Stimulated activated CD8-positive, alpha-beta memory T cell treated with anti-CD3 and anti-CD28 coated beads, Interleukin-7, amount 100 ng/mL, for 24 hours (primary cell): ENCODE measurements around the gene PIP.
"Not testable (repeated sequence)": the region's sequence is repeated elsewhere in the genome, so short reads cannot be mapped to it uniquely, and the experiment has no call there.

Experiments
- DNase-seq: peaks from one replicate; pipeline ENCODE4 v3.0.0-alpha.2; 2020; ENCODE audit warnings: low read depth

The PIP gene, protein sequence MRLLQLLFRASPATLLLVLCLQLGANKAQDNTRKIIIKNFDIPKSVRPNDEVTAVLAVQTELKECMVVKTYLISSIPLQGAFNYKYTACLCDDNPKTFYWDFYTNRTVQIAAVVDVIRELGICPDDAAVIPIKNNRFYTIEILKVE

DNA sequence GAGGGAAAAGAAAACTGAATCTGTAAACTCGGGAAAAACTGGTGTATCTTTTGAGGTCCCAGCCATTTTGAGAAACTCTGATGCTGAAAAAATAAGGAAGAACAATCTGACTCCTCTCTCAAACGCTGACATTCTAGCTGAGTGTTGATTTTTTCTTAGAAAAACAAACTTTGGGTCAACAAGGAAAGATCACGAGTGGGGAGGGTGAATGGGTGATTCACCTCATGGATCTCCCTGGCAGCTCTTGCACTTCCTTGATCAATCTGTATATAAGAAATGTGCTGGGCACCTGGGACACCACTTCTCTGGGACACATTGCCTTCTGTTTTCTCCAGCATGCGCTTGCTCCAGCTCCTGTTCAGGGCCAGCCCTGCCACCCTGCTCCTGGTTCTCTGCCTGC, at the start of gene PIP:
TSS of gene PIP (plus strand) at position 297 of the 400 bp plus-strand sequence. CDS start at position 337, 40 bp downstream.
- no peak for DNase-seq

DNA sequence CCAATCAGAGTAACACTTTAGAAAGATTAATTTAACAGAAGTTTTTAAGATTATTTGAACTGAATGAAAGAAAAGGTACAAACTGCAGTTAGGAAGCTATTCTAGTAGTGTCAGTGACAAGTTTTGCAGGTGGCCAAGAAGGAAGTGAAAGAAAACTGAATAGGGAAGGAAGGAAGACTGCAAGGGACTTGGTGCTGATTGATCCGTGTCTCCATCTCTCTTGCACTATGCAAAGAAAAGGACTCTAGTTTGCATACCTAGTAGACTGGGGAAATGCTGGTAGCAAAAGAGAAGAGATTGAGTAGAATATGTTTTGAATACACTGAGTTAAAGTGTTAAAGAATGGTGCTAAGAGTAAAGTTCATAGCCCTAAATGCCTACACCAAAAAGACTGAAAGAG, 46.8 kb upstream of the PIP start:
- DNase-seq, result no peak

DNA sequence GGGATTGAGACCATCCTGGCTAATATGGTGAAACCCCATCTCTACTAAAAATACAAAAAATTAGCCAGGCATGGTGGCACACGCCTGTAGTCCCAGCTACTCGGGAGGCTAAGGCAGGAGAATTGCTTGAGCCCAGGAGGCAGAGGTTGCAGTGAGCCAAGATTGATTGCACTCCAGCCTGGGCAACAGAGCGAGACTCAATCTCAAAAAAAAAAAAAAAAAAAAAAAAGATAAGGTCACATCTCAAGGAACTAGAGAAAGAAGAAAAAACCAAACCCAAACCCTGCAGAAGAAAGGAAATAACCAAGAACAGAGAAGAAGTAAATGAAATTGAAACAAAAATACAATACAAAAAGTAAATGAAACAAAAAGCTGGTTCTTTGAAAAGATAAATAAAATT, 46.3 kb upstream of the PIP start:
- DNase-seq, result not testable (repeated sequence)

DNA sequence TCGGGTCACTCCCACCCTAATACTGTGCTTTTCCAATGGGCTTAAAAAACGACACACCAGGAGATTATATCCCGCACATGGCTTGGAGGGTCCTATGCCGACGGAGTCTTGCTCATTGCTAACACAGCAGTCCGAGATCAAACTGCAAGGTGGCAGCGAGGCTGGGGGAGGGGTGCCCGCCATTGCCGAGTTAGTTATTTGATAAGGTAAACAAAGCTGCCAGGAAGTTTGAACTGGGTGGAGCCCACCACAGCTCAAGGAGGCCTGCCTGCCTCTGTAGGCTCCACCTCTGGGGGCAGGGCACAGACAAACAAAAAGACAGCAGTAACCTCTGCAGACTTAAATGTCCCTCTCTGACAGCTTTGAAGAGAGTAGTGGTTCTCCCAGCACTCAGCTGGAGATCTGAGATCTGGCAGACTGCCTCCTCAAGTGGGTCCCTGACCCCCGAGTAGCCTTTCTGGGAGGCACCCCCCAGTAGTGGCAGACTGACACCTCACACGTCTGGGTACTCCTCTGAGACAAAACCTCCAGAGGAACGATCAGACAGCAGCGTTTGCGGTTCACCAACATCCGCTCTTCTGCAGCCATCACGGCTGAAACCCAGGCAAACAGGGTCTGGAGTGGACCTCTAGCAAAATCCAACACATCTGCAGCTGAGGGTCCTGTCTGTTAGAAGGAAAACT, 43.2 kb upstream of the PIP start:
- not testable (repeated sequence) for DNase-seq

DNA sequence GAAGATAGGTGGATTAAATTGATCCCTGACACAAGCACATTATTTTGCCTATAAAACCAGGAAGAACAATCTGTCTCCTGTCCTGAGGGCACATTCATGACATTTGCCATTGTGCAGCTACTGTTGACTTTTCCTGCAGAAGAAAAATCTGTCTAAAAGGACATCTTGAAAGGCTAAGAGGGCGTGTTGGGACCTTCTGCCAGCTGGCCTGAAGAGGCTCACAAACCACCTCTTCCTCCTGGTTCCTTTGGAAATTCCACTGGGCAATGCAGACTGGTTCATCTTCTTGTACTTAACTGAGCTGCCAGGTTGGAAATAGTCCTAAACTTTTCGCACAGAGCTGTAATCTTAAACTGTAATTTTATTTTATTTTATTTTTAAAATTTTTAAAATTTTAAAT, 35.7 kb upstream of the PIP start:
- no peak for DNase-seq

DNA sequence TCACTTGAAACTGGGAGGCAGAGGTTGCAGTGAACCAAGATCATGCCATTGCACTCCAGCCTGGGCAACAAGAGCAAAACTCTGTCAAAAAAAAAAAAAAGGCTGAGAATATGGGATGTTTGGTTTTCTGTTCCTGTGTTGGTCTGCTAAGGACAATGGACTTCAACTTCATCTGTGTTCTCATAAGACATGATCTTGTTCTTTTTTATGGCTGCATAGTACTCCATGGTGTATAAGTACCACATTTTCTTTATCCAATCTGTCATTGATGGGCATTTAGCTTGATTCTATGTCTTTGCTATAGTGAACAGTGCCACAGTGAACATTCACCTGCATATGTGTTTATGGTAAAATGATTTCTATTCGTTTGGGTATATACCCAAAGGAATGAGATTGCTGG, 32.3 kb upstream of the PIP start:
- DNase-seq, result not testable (repeated sequence)

DNA sequence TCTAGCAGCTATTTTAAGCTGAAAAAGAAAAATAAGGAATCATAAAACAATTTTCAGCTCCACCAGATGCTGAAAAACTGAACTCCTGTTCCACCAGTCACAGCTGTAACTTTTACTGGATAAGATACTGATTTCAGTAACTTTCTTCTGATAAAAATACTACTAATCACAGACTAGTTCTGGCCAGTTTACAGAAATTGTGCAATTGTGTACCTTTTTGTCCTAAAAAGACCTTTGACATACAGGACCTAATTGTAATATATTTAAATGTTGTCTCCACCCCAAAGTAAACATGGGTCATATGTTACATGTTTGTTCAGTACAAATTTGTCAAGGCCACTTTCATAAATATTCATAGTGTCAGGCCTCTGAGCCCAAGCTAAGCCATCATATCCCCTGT, 27.1 kb upstream of the PIP start:
- DNase-seq, result no peak

DNA sequence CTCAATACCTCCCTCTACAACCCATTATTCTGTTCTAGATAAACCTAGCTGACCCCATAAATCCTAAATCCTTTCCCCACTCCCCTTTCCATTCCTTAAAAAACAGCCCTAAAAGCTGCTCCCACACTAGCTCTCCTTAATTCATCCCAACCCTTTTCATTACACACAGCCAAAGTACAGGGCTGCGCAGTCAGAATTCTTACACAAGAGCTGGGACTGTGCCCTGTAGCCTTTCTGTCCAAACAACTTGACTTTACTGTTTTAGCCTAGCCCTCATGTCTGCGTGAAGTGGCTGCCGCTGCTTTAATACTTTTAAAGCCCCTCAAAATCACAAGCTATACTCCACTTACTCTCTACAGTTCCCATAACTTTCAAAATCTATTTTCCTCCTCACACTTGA, 23.9 kb upstream of the PIP start:
- not testable (repeated sequence) for DNase-seq

DNA sequence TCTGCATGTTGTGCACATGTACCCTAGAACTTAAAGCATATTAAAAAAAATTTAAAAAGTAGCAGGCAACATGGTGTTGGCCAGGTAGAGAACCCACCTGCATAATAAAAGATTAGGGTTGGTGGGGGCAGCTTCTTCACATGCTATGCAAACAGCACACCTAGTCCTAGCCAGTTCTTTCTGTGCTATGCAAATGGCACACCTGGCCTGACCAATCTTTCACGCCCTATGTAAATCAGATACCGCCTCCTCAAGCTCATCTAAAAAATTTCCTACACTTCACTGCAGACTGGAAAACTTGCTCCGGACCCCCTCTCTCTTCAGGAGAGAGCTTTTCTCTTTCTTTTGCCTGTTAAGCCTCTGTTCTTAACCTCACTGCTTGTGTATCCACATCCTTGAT, 14.5 kb upstream of the PIP start:
- no peak for DNase-seq

DNA sequence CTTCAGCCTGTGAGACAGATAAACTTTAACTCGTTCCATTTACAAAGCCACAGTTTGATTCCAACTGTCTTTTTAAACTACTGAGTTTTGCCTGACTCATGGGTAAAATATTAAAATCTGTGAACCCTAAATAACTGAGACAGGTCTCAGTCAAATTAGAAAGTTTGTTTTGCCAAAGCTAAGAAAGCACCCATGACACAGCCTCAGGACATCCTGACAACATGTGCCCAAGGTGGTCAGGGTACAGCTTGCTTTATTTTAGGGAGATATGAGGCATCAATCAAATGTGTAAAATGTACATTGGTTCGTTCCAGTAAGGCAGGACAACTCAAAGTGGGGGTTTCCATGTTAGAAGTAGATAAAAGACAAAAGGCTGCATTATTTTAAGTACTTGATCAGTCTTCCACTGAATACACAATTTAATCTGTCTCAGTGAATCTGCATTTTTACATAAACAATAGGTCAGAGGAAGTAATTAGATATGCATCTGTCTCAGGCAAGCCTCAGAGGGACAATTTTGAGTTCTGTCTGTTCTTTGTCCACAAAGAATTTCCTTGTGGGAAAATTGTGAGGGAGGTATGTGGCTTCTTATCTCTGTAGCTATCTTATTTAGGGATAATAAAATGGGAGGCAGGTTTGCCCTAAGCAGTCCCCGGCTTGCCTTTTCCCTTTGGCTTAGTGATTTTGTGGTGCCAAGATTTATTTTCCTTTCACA, 11.0 kb upstream of the PIP start:
- DNase-seq, result no peak

DNA sequence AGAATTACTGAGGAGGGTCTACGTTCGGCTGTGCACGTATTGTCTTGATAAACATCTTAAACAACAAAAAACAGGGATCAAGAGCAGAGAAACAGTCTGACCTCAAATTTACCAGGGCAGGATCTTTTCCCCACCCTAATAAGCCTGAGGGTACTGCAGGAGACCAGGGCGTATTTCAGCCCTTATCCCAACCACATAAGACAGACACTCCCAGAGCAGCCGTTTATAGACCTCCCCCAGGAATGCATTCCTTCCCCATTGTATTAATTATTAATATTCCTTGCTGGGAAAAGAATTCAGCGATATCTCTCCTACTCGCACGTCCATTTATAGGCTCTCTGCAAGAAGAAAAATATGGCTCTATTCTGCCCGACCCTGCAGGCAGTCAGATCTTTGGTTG, 8.6 kb upstream of the PIP start:
- DNase-seq, result not testable (repeated sequence)

DNA sequence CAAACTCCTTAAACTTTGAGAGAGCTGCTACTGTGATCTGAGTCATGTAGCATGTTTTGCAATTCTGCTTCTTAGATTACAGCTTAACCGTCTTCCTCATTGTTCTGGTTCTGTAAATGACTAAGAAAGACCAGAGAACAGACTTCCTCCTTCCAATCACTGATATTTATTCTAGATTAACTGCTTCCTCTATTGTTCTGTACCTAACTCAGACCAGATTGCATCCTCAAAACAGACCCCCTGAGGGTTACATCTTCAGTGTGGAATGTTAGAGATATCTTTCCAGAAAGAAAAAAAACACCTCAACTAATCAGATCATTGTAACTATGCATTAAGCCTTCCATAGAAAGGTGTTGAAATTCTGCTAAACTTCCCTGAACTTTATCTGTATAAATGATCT, 5.7 kb upstream of the PIP start:
- DNase-seq, result no peak

DNA sequence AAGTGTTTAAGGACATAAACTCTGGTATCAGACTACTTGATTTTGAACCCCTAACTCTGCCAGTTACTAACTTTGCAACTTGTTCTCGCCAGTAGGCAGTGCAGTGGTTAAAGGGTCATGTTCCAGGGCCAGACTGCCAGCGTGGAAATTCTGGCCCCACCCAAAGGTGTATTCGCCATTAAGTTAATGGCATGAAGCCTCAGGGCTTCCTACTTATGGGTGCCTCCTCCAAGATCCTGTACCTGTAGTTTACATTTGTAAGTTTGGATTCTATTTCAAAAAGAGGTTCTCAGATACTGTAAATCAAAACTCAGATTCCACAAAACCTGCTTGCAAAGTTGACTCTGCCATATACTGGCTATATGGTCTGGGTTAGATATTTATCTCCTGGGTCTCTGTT, 2.8 kb upstream of the PIP start:
- no peak for DNase-seq

DNA sequence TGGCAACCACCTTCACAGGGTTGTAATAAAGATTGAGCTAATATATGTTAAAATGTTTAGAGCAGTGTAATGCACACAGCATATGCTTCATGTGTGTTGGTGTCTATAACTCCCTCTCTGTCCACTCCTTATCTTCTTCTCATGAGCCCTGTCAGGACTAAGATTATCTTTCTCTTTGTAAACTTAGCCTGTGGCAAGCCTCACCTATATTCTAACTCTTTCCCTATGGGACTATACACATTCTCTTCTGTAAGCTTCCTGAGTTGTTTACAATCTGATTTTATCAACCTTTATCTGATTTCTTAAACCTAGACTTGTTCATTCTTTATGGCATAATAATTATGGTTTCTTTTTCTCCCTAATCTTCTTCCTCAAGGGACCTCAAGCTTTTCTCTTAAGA, 2.4 kb upstream of the PIP start:
- no peak for DNase-seq

DNA sequence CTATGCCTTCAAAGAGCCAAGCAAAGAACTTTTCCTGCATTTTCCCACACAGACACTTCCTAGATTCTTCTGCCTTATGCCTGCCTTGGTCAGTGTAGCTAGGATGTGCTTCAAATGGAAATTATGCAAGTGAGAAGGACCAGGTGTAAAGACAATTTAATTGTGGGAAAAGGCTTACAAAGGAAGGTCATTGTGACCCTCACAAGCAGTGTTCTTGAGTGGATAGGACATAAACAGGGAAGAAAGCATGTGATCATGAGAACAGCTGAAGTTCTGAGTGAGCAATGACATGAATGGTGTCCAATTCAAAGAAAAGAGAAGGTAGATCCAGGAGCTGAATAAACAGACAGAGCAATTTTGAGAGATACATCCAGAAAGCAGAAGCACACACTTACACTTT, 1.3 kb upstream of the PIP start:
- DNase-seq, result no peak

DNA sequence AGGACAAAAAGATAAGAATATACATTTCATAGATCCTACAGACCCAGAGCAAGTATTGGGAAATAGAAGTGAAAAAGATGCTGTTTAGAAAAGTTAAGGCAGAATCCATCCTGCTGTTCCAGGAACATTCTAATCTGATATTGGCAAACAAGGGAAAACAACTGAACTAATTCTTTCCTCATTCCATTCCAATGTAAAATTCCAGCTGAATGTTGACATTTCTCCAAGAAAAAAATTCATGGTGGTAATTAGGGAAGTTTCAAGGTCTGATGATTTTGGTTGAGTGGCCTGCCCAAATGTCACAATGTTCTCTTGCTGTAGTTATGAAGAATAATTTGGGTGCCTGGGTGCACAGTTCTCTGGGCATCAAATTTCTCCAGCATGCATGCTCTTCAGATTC, 15.2 kb downstream of the PIP start:
- DNase-seq, result no peak

DNA sequence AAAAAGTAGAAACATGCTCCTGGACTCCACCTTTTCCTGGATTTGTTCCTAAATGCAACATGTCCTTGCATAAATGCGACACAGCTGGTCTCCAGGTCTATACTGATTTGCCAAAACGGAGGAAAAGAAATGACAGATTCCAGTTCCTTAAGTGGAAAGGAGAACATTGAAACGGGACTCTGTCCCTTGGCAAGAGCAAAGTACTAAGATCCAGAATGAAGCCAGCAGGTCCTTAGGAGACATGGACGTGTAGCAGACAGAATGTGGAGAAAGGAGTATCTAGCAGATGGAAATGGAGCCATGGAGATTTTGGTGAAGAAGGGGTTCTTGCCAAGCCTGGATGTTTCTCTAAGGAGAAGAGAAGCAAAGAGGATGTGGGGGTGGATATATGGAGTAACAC, 16.2 kb downstream of the PIP start:
- DNase-seq, result no peak

DNA sequence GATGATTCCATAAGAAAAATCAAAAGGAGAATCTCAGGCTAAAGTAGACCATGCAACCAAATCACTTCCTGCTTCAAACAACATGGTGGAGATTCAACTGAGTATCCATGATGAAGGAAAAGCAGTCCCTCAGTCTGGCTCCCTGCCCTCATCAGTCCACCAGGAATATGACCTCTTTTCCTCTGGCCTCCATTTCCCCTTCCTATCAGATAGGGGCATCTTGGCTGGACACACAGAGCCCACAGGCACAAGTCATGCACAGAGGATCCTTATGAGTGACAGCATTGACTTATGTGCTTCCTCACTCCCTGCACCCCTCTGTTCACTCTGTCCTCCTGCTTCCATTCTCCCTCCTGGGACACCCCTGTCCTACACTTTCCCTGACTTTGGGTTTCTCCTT, 16.8 kb downstream of the PIP start:
- DNase-seq, result no peak

DNA sequence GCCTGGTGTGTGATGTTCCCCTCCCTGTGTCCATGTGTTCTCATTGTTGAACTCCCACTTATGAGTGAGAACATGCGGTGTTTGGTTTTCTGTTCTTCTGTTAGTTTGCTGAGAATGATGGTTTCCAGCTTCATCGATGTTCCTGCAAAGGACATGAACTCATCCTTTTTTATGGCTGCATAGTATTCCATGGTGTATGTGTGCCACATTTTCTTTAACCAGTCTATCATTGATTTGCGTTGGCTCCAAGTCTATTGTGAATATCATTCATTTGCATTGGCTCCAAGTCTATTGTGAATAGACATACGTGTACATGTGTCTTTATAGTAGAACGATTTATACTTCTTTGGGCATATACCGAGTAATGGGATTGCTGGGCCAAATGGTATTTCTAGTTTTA, 18.8 kb downstream of the PIP start:
- DNase-seq, result not testable (repeated sequence)

DNA sequence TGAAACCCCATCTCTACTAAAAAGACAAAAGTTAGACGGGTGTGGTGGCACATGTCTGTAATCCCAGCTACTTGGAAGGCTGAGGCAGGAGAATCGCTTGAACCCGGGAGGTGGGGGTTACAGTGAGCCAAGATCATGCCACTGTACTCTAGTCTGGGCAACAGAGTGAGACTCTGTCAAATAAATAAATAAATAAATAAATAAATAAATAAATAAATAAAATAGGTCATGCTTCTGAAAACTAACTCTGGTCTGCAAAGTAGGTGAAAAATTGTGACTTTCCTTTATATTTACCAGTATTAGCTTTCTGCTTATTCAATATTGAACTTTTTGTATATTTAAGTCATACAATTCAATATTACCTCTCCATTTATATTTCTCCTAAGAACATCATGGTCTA, 26.7 kb downstream of the PIP start:
- not testable (repeated sequence) for DNase-seq

DNA sequence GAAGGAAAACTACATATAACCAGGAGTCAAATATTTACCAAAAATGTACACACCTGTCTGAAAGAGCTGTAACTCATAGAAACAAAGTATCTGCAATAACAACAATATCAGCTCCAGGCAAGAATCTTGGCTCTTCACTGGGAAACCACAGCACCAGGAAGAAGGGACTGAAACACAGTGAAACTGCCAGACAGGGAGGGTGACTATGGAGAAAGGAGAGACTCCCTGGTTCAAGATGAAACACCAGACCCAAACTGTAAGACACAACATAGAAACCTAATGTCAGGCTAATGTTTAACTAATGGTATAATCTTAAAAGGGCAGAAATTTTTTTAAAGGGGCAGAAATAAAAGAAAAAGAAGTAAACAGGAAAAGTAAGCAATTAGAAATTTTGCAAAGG, 39.8 kb downstream of the PIP start:
- no peak for DNase-seq

DNA sequence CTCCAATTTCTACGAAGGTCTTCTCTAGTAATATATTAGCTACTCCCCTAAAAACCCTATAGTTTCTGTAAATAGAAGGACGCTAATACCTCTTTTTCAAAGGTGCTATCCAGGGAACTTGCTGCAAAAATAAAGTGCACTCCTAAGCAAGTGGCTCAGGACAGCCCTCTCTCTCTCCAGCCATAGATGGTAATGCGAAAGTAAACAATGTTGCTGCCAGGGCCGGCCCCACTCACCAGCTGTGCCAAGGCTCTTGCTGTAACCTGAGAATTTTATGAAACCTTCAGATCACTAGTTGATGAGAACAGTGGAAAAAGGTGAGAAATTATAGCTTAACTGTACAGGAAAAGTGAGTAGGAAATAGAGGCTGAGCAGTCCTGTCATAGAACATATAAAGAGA, 40.5 kb downstream of the PIP start:
- DNase-seq, result no peak

DNA sequence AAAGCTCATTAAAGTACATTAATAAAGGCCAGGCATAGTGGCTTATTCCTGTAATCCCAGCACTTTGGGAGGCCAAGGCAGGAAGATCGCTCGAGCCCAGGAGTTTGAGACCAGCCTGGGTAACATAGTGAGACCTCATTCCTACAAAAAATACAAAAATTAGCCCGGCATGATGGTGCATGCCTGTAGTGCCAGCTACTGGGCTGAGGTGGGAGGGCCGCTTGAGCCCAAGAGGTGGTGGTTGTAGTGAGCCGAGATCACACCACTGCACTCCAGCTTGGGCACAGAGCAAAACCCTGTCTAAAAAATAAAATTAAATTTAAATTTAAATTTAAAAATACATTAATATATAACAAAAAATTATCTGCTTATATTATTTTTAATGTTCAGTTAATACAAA, 44.3 kb downstream of the PIP start:
- DNase-seq, result no peak
